Upper lobe of right lung (tissue), 1 donor: Measurements from ENCODE around the gene KLC3. TPM values are rescaled to one million over a fixed set of nuclear protein-coding genes. Genes with fewer than 3 reads are reported as not detected.

Experiments used
- ATAC-seq: fragments of 200-7000 bp; cut with Tn5 transposase; one replicate; pipeline ENCODE4 v1.9.1; 2020; ENCODE audit warnings: mild to moderate bottlenecking, moderate library complexity
- DNase-seq: peaks from one replicate; pipeline ENCODE4 v3.0.0-alpha.2; 2020
- H3K27ac ChIP-seq: fragments of 200-600 bp; one replicate; pipeline ENCODE4 v1.8.0; 2022
- H3K27me3 ChIP-seq: fragments of 200-600 bp; one replicate; pipeline ENCODE4 v1.8.0; 2022; ENCODE audit warnings: mild to moderate bottlenecking
- H3K36me3 ChIP-seq: fragments of 200-600 bp; one replicate; pipeline ENCODE4 v1.8.0; 2022
- H3K4me1 ChIP-seq: fragments of 200-600 bp; one replicate; pipeline ENCODE4 v1.8.0; 2022
- H3K4me3 ChIP-seq: fragments of 200-600 bp; one replicate; pipeline ENCODE4 v1.8.0; 2022; ENCODE audit warnings: mild to moderate bottlenecking
- H3K9me3 ChIP-seq: fragments of 200-600 bp; one replicate; pipeline ENCODE4 v1.8.0; 2022
- CTCF ChIP-seq: fragments of 200-600 bp; IDR thresholded peaks from one replicate; pipeline ENCODE4 v1.8.0; 2022; ENCODE audit warnings: antibody characterized with exemption
- intact Hi-C: fragments of 100-400 bp; cut with DNase I; formaldehyde crosslinking; loops from one replicate; pipeline ENCODE4 v1.11.0; 2022
- total RNA-seq: library from RNA; stranded (reverse); fragmentation: NEBNext Ultra II Directional; extraction: Animal tissue kit (Norgen Biotek cat#: 25700); gene quantifications from one replicate; pipeline ENCODE4 v1.2.1, GENCODE V29; 2021
- donor health status: DM: no; HTN: yes; CAD: no; lungs with severe emphysema.

Gene KLC3
- total RNA-seq, 1 donor from 2014 or later: 1.8 TPM

GRCh38 chr19:45339629-45340028, 921 bp upstream of the KLC3 start:
- no peak for ATAC-seq
- intact Hi-C loops: no loop called here
- no peak for DNase-seq
- H3K9me3 ChIP-seq: no peaks in the 10 kb centered on the region
- H3K4me1 ChIP-seq: no peaks in the 10 kb centered on the region
- no peaks in the 10 kb centered on the region for H3K36me3 ChIP-seq
- TF ChIP-seq CTCF: no peak
- no peak overlapping the region for H3K27ac ChIP-seq
- no peak overlapping the region for H3K4me3 ChIP-seq
- peaks cover 15% of the 10 kb centered on the region for H3K27me3 ChIP-seq

- Histone ChIP-seq H3K4me3 (peak overlapping the region; percentile 37), H3K36me3 (no peaks in the 10 kb centered on the region), H3K9me3 (no peaks in the 10 kb centered on the region), H3K27ac (no peak overlapping the region), H3K4me1 (no peaks in the 10 kb centered on the region), H3K27me3 (peaks cover 28% of the 10 kb centered on the region)
- peak; percentile 43 for ATAC-seq
- intact Hi-C loops: no loop called here
- no peak for DNase-seq
- no peak for TF ChIP-seq CTCF
These were observed 426 bp downstream of the KLC3 start for GRCh38 chr19:45340899-45341453.

GRCh38 chr19:45342911-45343310, 2.4 kb downstream of the KLC3 start:
- ATAC-seq (no peak), DNase-seq (no peak)
- Histone ChIP-seq H3K27me3 (peaks cover 44% of the 10 kb centered on the region), H3K4me1 (no peaks in the 10 kb centered on the region), H3K9me3 (no peaks in the 10 kb centered on the region), H3K36me3 (no peaks in the 10 kb centered on the region), H3K4me3 (no peak overlapping the region), H3K27ac (no peak overlapping the region)
- TF ChIP-seq CTCF: no peak
- intact Hi-C loops: no loop called here

- no peaks in the 10 kb centered on the region for H3K4me1 ChIP-seq
- ATAC-seq (no peak), DNase-seq (no peak)
- no peaks in the 10 kb centered on the region for H3K9me3 ChIP-seq
- H3K4me3 ChIP-seq: no peak overlapping the region
- no peaks in the 10 kb centered on the region for H3K36me3 ChIP-seq
- intact Hi-C loops: no loop called here
- no peak overlapping the region for H3K27ac ChIP-seq
- peaks cover 43% of the 10 kb centered on the region for H3K27me3 ChIP-seq
- TF ChIP-seq CTCF: no peak
These were observed 4.3 kb downstream of the KLC3 start for GRCh38 chr19:45344621-45345505.

GRCh38 chr19:45345506-45345860, 4.9 kb downstream of the KLC3 start:
- DNase-seq: no peak
- intact Hi-C loops: no loop called here
- Histone ChIP-seq H3K36me3 (no peaks in the 10 kb centered on the region), H3K4me1 (no peaks in the 10 kb centered on the region), H3K9me3 (no peaks in the 10 kb centered on the region), H3K27ac (no peak overlapping the region), H3K4me3 (no peak overlapping the region), H3K27me3 (peaks cover 37% of the 10 kb centered on the region)
- ATAC-seq: no peak
- TF ChIP-seq CTCF: no peak
